Measurements from ENCODE around the gene FAM168B.

Gene FAM168B

DNA sequence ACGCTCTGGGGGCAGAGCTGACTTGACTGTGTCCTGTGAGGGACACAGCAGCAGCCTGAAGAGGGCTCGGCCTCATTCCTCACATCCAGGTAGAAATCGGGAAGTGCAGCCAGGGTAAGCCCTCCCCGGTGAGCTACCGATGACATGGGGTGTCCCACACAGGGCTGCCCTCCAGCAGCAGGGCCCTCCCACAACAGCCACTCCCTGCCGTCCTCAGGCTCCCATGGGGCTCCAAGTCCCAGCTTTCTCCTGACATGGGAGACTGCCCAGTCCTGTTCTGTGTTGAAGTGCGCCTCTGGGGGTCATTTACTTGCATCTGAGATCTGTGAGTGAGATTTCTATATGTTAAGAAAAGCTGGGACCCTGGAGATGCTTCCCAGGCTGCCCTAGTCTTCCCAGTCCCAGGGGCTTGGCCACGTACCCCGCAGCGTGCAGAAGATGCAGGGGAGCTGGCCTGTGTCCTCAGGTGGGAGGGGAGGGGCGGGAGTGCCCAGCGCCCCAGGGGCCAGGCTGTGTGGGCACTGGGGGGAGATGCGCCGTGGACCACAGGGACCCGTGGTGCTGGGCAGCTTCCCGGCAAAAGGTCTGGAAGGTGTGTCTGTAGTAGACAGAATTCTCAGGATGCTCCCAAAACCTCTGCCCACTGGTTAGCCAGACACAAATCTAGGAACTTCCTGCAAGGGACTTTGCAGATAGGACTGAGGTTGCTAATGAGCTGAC, 87.9 kb downstream of the FAM168B start:
- no peak overlapping the region for H3K4me3 ChIP-seq (ENCODE audit: low read depth, low read length)
- DNase-seq (ENCODE audit: low read depth): no peak
- TF ChIP-seq, protein P1, sequence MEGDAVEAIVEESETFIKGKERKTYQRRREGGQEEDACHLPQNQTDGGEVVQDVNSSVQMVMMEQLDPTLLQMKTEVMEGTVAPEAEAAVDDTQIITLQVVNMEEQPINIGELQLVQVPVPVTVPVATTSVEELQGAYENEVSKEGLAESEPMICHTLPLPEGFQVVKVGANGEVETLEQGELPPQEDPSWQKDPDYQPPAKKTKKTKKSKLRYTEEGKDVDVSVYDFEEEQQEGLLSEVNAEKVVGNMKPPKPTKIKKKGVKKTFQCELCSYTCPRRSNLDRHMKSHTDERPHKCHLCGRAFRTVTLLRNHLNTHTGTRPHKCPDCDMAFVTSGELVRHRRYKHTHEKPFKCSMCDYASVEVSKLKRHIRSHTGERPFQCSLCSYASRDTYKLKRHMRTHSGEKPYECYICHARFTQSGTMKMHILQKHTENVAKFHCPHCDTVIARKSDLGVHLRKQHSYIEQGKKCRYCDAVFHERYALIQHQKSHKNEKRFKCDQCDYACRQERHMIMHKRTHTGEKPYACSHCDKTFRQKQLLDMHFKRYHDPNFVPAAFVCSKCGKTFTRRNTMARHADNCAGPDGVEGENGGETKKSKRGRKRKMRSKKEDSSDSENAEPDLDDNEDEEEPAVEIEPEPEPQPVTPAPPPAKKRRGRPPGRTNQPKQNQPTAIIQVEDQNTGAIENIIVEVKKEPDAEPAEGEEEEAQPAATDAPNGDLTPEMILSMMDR (IDR thresholded peaks at IDR 0.05; ENCODE audit: control insufficient read depth, extremely low read depth, insufficient read depth): no peak

DNA sequence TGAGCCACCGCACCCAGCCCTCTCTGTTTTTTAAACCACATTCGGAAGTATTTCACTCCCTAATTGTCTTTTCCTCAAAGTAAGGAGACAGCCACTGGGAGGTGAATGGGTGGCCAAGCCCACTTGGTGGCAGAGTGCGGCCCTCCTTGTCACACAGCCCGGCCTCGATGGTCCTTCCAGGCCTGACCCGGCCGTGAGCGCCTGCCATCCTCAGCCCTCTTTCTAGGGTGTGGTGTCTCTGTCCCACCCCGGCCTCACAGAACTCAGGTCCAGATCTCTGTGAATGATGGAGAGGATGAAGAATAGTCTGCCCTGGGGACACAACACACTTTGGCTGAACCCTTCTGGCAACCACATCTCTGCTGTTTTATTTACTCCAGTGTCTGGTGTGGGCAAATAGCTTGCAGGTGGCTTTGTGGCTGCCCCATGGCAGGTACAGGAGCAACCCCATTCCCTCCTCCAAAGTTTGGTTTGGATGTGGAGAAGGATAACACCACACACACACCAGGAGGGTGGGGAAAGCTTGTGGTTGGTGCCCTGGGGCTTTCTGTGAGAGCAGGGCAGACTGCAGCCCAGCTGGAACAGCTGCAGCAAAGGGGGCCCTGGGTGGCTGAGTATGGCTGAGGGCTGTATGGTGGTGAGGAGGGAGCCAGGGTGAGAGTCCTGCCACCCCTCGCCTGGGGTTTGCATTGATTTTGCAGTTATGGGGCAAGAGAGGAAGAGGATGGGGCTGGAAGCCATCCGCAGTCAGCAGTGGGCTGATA, 88.6 kb downstream of the FAM168B start:
- no peak overlapping the region for H3K4me3 ChIP-seq (ENCODE audit: low read depth, low read length)
- no peak for DNase-seq (ENCODE audit: low read depth)
- TF ChIP-seq, protein P1 (IDR thresholded peaks at IDR 0.05; ENCODE audit: control insufficient read depth, extremely low read depth, insufficient read depth): no peak

DNA sequence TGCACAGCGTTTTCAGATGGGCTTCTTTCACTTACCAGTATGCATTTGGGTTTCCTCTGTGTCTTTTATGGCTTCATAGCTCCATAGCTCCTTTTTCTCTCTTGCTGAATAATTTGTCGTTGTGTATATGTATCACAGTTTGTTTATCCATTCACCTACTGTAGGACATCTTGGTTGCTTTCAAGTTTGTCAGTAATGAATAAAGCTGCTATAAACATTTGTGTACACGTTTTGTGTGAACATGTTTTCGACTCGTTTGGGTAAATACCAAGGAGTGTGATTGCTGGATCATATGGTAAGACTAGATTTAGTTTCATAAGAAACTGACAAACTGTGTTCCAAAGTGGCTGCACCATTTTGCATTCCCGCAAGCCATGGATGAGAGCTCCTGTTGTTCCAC, 94.7 kb downstream of the FAM168B start:
- TF ChIP-seq, protein P1 (IDR thresholded peaks at IDR 0.05; ENCODE audit: control insufficient read depth, extremely low read depth, insufficient read depth): no peak
- DNase-seq (ENCODE audit: low read depth): no peak
- no peak overlapping the region for H3K4me3 ChIP-seq (ENCODE audit: low read depth, low read length)

Measured in LNCaP clone FGC (cell line).